ENCODE measurements around the gene PTGR3.

Gene PTGR3

GRCh38 chr18:75168619-75169018 is 40.3 kb downstream of the PTGR3 start:
- no peak overlapping the region for H3K14ac ChIP-seq (ENCODE audit: low read length)
- no peak overlapping the region for H4K91ac ChIP-seq (ENCODE audit: low read depth, low read length)
- peaks cover 1% of the 10 kb centered on the region for H3K9me3 ChIP-seq (ENCODE audit: insufficient read depth, low read depth, low read length)
- H3K4me2 ChIP-seq (ENCODE audit: low read length), result no peak overlapping the region
- H3K9ac ChIP-seq (ENCODE audit: low read length), result no peak overlapping the region
- no peak overlapping the region for H3K4ac ChIP-seq (ENCODE audit: low read depth, low read length)
- no peak overlapping the region for H2BK120ac ChIP-seq (ENCODE audit: insufficient read depth, low read length, poor library complexity)
- no peak overlapping the region for H4K8ac ChIP-seq (ENCODE audit: low read depth, low read length)
- no peaks in the 10 kb centered on the region for H3K79me1 ChIP-seq (ENCODE audit: low read length)
- no peak overlapping the region for H3K27ac ChIP-seq (ENCODE audit: low read depth, low read length)
- no peak overlapping the region for H2BK12ac ChIP-seq (ENCODE audit: low read length)
- H3K36me3 ChIP-seq (ENCODE audit: control insufficient read depth in 1 of 2, insufficient read depth in 2 of 2, low read length in 2 of 2), result no peaks in the 10 kb centered on the region
- H4K12ac ChIP-seq (ENCODE audit: low read depth, low read length), result no peak overlapping the region
- WGBS (ENCODE audit: extremely low coverage, insufficient coverage, insufficient read length), result no CpG with 5 or more reads among the region's 7 CpGs
- H3K4me3 ChIP-seq (ENCODE audit: low read depth, low read length), result no peak overlapping the region
- no peaks in the 10 kb centered on the region for H3K27me3 ChIP-seq (ENCODE audit: insufficient read depth, low read length)
- DNase-seq, result no peak
- no peaks in the 10 kb centered on the region for H3K4me1 ChIP-seq (ENCODE audit: control insufficient read depth in 1 of 2, insufficient read depth in 2 of 2, low read length in 2 of 2)
- no peak overlapping the region for H2AFZ ChIP-seq (ENCODE audit: insufficient read depth, low read length, poor library complexity)
- H2BK5ac ChIP-seq (ENCODE audit: low read depth, low read length, poor library complexity), result no peak overlapping the region
- no peaks in the 10 kb centered on the region for H3K79me2 ChIP-seq (ENCODE audit: control insufficient read depth, insufficient read depth, low read length, poor library complexity)
- no peak overlapping the region for H3K18ac ChIP-seq (ENCODE audit: low read length)
- no peak overlapping the region for H2AK5ac ChIP-seq (ENCODE audit: low read length)
- no peak overlapping the region for H3K23ac ChIP-seq (ENCODE audit: low read length)

GRCh38 chr18:75167759-75168618 is 41.0 kb downstream of the PTGR3 start:
- Histone ChIP-seq H2AK5ac (ENCODE audit: low read length) (no peak overlapping the region), H3K4me2 (ENCODE audit: low read length) (no peak overlapping the region), H2BK5ac (ENCODE audit: low read depth, low read length, poor library complexity) (no peak overlapping the region), H3K18ac (ENCODE audit: low read length) (no peak overlapping the region), H3K79me1 (ENCODE audit: low read length) (no peaks in the 10 kb centered on the region), H2AFZ (ENCODE audit: insufficient read depth, low read length, poor library complexity) (no peak overlapping the region), H4K8ac (ENCODE audit: low read depth, low read length) (no peak overlapping the region), H4K91ac (ENCODE audit: low read depth, low read length) (no peak overlapping the region), H3K4me3 (ENCODE audit: low read depth, low read length) (no peak overlapping the region), H3K27me3 (ENCODE audit: insufficient read depth, low read length) (no peaks in the 10 kb centered on the region), H2BK120ac (ENCODE audit: insufficient read depth, low read length, poor library complexity) (no peak overlapping the region), H3K4me1 (ENCODE audit: control insufficient read depth in 1 of 2, insufficient read depth in 2 of 2, low read length in 2 of 2) (no peaks in the 10 kb centered on the region), H2BK12ac (ENCODE audit: low read length) (no peak overlapping the region), H3K23ac (ENCODE audit: low read length) (no peak overlapping the region), H3K4ac (ENCODE audit: low read depth, low read length) (no peak overlapping the region), H3K9me3 (ENCODE audit: insufficient read depth, low read depth, low read length) (peaks cover 1% of the 10 kb centered on the region), H3K27ac (ENCODE audit: low read depth, low read length) (no peak overlapping the region), H4K12ac (ENCODE audit: low read depth, low read length) (no peak overlapping the region), H3K9ac (ENCODE audit: low read length) (no peak overlapping the region), H3K14ac (ENCODE audit: low read length) (no peak overlapping the region), H3K79me2 (ENCODE audit: control insufficient read depth, insufficient read depth, low read length, poor library complexity) (no peaks in the 10 kb centered on the region), H3K36me3 (ENCODE audit: control insufficient read depth in 1 of 2, insufficient read depth in 2 of 2, low read length in 2 of 2) (no peaks in the 10 kb centered on the region)
- no CpG with 5 or more reads among the region's 33 CpGs for WGBS (ENCODE audit: extremely low coverage, insufficient coverage, insufficient read length)
- DNase-seq, result no peak

GRCh38 chr18:75167137-75167536 is 41.8 kb downstream of the PTGR3 start:
- no peak overlapping the region for H3K18ac ChIP-seq (ENCODE audit: low read length)
- H3K9me3 ChIP-seq (ENCODE audit: insufficient read depth, low read depth, low read length), result peaks cover 1% of the 10 kb centered on the region
- no peak overlapping the region for H3K4me3 ChIP-seq (ENCODE audit: low read depth, low read length)
- H2BK5ac ChIP-seq (ENCODE audit: low read depth, low read length, poor library complexity), result no peak overlapping the region
- no peak overlapping the region for H4K91ac ChIP-seq (ENCODE audit: low read depth, low read length)
- H2BK120ac ChIP-seq (ENCODE audit: insufficient read depth, low read length, poor library complexity), result no peak overlapping the region
- H2AFZ ChIP-seq (ENCODE audit: insufficient read depth, low read length, poor library complexity), result no peak overlapping the region
- H3K4me1 ChIP-seq (ENCODE audit: control insufficient read depth in 1 of 2, insufficient read depth in 2 of 2, low read length in 2 of 2), result no peaks in the 10 kb centered on the region
- DNase-seq, result no peak
- no peaks in the 10 kb centered on the region for H3K27me3 ChIP-seq (ENCODE audit: insufficient read depth, low read length)
- H2AK5ac ChIP-seq (ENCODE audit: low read length), result no peak overlapping the region
- H3K79me2 ChIP-seq (ENCODE audit: control insufficient read depth, insufficient read depth, low read length, poor library complexity), result no peaks in the 10 kb centered on the region
- no peak overlapping the region for H3K14ac ChIP-seq (ENCODE audit: low read length)
- H3K79me1 ChIP-seq (ENCODE audit: low read length), result no peaks in the 10 kb centered on the region
- no peak overlapping the region for H2BK12ac ChIP-seq (ENCODE audit: low read length)
- H3K4ac ChIP-seq (ENCODE audit: low read depth, low read length), result no peak overlapping the region
- no peak overlapping the region for H3K27ac ChIP-seq (ENCODE audit: low read depth, low read length)
- H4K12ac ChIP-seq (ENCODE audit: low read depth, low read length), result no peak overlapping the region
- no peak overlapping the region for H3K4me2 ChIP-seq (ENCODE audit: low read length)
- no peak overlapping the region for H3K23ac ChIP-seq (ENCODE audit: low read length)
- no peak overlapping the region for H3K9ac ChIP-seq (ENCODE audit: low read length)
- H4K8ac ChIP-seq (ENCODE audit: low read depth, low read length), result no peak overlapping the region
- no peaks in the 10 kb centered on the region for H3K36me3 ChIP-seq (ENCODE audit: control insufficient read depth in 1 of 2, insufficient read depth in 2 of 2, low read length in 2 of 2)
- WGBS (ENCODE audit: extremely low coverage, insufficient coverage, insufficient read length), result no CpG with 5 or more reads among the region's 10 CpGs

- Histone ChIP-seq H3K27ac (ENCODE audit: low read depth, low read length) (no peak overlapping the region), H2BK5ac (ENCODE audit: low read depth, low read length, poor library complexity) (no peak overlapping the region), H3K4ac (ENCODE audit: low read depth, low read length) (no peak overlapping the region), H3K14ac (ENCODE audit: low read length) (no peak overlapping the region), H2BK12ac (ENCODE audit: low read length) (no peak overlapping the region), H3K23ac (ENCODE audit: low read length) (no peak overlapping the region), H3K4me1 (ENCODE audit: control insufficient read depth in 1 of 2, insufficient read depth in 2 of 2, low read length in 2 of 2) (no peaks in the 10 kb centered on the region), H3K79me2 (ENCODE audit: control insufficient read depth, insufficient read depth, low read length, poor library complexity) (no peaks in the 10 kb centered on the region), H3K18ac (ENCODE audit: low read length) (no peak overlapping the region), H4K91ac (ENCODE audit: low read depth, low read length) (no peak overlapping the region), H3K4me3 (ENCODE audit: low read depth, low read length) (no peak overlapping the region), H3K79me1 (ENCODE audit: low read length) (no peaks in the 10 kb centered on the region), H3K9me3 (ENCODE audit: insufficient read depth, low read depth, low read length) (peaks cover 1% of the 10 kb centered on the region), H3K9ac (ENCODE audit: low read length) (no peak overlapping the region), H3K4me2 (ENCODE audit: low read length) (no peak overlapping the region), H4K8ac (ENCODE audit: low read depth, low read length) (no peak overlapping the region), H2AK5ac (ENCODE audit: low read length) (no peak overlapping the region), H2BK120ac (ENCODE audit: insufficient read depth, low read length, poor library complexity) (no peak overlapping the region), H2AFZ (ENCODE audit: insufficient read depth, low read length, poor library complexity) (no peak overlapping the region), H3K36me3 (ENCODE audit: control insufficient read depth in 1 of 2, insufficient read depth in 2 of 2, low read length in 2 of 2) (no peaks in the 10 kb centered on the region), H4K12ac (ENCODE audit: low read depth, low read length) (no peak overlapping the region), H3K27me3 (ENCODE audit: insufficient read depth, low read length) (no peaks in the 10 kb centered on the region)
- no peak for DNase-seq
- no CpG with 5 or more reads among the region's 8 CpGs for WGBS (ENCODE audit: extremely low coverage, insufficient coverage, insufficient read length)
Measured at GRCh38 chr18:75165926-75166325, 43.0 kb downstream of the PTGR3 start.

All from trophoblast cell (in vitro differentiated cells and primary cell).